Measurements from ENCODE around the gene TPR.
A peak's percentile ranks its signal among the peaks of the same experiment; 100 is the strongest.

Gene TPR

DNA sequence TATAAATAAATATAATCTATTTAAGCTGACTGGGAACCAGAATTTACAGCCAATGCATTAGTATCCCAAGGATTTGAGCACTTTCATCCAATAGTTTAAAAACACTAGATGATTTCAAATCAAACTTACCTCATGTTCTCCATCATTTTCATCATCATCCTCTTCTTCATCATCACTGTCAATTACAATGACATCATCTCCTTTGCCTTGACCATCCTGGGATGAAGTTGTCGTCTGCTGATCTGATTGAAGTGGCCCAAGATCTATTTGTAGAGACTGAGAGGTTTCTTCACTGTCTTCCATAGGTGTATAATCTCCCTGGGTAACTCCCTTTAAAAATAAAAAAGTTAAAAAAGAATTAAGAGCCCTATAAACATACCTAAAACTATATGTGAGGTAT is 47.7 kb downstream of the TPR start:
- DNase-seq (ENCODE audit: low spot score), result no peak

GRCh38 chr1:186326009-186326408 is 49.0 kb downstream of the TPR start:
- DNase-seq (ENCODE audit: low spot score), result no peak

- DNase-seq (ENCODE audit: low spot score), result no peak
Observed at GRCh38 chr1:186325239-186325638, 49.8 kb downstream of the TPR start.

GRCh38 chr1:186323865-186324264 is 51.2 kb downstream of the TPR start:
- no peak for DNase-seq (ENCODE audit: low spot score)

GRCh38 chr1:186315570-186315969 is 59.5 kb downstream of the TPR start:
- DNase-seq (ENCODE audit: low spot score), result no peak

DNA sequence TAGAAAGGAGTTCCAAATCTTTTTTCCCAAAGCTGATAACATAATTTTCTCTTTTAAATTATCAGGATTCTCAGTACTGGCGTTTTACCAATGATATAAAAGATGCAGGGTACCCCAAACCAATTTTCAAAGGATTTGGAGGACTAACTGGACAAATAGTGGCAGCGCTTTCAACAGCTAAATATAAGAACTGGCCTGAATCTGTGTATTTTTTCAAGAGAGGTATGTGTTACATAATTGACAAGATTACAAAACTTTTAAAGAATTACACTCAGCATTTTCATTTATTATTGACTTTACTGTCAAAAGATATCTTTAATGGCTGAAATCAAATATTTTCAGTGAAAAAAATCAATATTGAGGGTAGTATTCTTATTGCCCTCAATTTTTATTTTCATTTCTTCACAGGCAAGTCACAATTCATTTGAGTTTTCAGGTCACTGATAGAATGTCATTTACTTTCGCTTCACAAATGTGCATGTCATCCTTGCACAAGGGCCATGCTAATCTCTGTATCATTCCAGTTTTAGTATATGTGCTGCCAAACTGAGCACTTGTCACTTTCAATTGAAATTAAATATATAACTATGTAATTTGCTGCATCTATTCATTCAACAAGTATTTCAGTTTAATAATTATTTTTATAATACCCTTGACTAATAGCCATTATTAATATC is 63.5 kb downstream of the TPR start:
- DNase-seq (ENCODE audit: low spot score), result no peak

DNA sequence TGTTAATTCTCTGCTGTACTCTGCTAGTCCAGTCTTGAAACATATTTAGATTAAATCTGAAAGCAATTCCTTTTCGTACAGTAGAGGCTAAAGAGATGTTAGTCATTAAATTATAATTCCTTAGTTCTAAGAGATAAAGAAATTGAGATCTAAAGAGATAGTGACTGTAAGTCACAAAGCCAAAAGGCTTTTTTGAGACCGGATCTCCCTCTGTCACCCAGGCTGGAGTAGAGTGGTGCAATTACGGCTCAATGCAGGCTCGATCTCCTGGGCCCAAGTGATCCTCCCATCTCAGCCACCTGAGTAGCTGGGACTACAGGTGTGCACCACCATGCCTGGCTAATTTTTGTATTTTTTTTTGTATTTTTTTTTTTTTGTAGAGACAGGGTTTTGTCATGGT is 64.7 kb downstream of the TPR start:
- no peak for DNase-seq (ENCODE audit: low spot score)

GRCh38 chr1:186308264-186309060 is 66.6 kb downstream of the TPR start:
- DNase-seq (ENCODE audit: low spot score), result no peak

- DNase-seq (ENCODE audit: low spot score), result no peak
Observed at GRCh38 chr1:186307445-186307844, 67.6 kb downstream of the TPR start.

- DNase-seq (ENCODE audit: low spot score), result no peak
Observed at GRCh38 chr1:186306533-186306932, 68.5 kb downstream of the TPR start.

DNA sequence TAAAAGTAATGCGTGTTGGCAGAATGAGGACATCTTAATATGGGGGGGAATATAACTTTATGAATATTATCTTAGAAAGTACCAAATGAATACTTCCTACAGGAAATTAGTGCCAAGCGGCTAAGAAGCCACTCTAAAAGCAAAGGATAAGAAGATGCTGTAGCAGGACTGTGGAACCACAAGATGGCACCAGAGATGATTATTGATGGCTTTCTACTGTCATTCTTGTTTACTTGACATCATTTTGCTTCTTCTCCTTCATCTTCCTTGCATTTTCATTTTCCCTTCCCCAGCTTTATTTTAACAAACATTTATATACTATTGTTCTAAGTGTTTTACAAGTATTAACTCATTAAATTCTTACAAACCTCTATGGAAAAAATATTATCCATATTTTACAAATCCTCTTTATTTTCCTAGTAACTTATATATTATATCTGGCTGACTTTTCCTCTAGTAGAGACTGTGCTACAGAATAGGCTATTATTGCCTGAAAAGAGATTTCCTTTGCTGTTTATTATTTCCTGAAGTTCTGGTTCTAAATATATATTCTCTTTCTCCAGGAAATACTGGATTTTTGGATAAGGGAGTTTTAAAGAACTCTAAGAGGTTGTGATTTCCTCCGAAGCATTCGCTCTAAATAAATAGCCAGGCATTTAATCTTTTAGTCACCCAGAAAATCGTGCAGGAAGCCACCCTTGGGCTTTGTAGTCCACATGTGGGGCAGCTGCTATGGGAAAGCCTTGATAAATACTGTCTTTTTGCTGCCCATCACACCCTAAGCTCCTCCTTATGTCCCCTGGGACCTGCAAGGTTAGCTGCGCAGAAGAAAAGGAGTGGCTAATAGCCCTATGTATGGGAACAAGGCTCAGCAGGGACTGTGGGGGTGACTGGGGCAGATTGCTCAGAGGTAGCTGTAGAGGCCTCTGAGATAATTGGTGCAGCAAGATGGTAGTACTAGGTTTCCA is 69.8 kb downstream of the TPR start:
- peak; percentile 42 for DNase-seq (ENCODE audit: low spot score)

- DNase-seq (ENCODE audit: low spot score), result no peak
Observed at GRCh38 chr1:186303911-186304310, 71.1 kb downstream of the TPR start.

DNA sequence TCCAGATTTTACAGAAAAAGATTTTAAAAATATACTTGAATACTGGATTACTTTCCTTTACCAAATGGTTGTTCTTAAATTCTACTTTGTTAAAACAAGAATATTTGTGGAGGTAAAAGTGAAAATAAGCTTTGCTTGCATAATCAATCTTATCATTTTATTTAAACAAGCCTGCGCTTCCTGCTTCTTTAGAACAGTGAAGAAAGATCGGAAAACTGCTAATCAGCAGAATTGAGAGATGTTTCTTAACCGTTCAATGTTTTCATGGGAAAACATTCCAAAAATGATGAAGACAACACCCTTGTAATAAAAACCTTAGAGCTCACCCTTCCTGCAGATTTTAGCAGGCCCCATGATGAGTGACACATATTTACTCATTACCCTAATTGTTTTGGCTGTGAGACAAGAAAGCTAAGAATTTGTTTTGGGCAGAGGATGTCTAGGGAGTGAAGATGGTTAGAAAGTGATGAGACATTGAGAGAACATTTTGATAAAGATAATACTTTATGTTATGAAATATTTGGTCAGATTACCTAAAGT is 72.6 kb downstream of the TPR start:
- DNase-seq (ENCODE audit: low spot score), result no peak

GRCh38 chr1:186301448-186301847 is 73.6 kb downstream of the TPR start:
- DNase-seq (ENCODE audit: low spot score), result no peak

- DNase-seq (ENCODE audit: low spot score), result no peak
Observed at GRCh38 chr1:186300056-186300455, 75.0 kb downstream of the TPR start.

DNA sequence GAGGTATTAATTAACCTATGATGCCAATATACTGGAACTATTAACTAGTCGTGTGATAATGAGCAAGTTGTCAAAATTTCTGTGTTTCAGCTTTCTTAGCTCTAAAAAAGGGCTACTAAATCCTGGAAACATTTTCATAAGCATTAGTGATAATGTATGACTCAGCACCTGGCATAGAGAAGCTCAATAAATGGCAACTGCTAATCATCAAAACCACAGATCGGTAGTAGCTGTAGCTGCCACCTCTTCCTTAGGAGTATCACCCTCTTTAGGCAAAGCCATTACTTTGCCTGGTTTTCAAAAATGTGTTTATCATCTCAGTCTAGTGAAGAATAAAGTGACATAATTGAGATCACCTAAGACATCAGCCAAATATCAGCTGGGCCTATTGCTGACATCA is 75.5 kb downstream of the TPR start:
- no peak for DNase-seq (ENCODE audit: low spot score)

DNA sequence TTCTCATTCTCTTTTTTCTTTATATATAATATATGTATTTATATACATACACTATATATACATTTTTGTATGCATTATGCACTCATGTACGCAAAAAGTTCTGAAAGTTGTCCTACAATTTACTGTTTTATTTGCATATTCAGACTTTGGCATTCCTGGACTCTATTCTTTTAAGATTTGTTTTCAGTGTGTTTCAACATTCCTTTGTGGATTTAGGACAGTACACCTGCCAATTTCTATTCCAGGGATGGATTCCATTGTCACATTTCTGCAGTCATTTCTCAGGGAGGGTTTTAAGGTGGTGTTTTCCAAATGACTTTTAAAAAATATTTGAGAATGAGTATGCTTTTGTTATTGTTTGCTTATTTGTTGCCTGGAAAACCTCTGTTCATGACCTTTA is 76.2 kb downstream of the TPR start:
- DNase-seq (ENCODE audit: low spot score), result no peak

DNA sequence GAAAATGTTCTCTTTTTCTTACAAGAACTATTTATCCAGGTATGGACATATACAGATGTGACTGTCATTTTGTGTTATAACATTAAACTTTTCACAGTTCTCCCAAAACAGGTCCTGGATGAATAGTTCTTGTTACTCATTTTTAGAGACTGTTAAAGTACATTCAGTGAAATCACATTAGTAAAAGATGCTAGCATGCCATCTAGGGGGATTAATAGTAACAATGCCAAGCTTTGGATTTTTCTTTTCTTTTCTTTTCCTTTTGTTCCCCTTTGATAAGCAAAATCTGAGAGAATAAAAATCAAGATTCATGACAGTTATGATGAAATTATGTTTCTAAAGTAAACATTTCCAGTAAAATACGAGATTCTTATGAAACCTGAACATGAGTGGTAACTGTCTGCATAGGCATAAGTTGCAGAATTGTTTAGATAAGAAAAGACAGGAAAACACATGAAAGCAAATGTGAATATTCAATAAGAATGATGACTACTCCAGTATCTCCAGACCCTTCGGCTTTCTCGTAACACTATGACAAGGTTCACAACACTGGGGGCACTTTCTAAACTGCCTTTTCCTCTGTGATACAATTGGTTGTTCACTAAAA is 77.5 kb downstream of the TPR start:
- no peak for DNase-seq (ENCODE audit: low spot score)

DNA sequence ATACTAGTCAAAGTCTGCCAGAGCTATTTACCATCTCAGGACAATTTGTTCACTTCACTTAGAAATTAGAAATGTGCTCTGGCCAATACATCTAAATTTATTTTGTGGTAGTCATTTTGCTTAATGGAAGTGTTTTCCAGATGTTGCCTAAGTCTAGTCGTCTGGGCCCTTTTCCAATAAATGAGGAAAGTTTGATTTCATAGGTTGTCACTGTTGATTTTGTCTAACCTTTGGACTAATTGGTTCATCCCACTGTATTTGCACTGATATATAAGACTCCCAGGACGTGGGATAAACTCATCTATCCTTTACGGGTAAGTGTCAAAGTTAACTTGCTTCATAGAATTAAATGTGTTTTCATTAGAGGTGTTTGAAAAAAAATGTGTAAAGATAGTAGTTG is 79.1 kb downstream of the TPR start, which contains the start of gene PRG4:
PRG4 (plus strand) TSS at position 300 of the 400 bp plus-strand sequence.
- no peak for DNase-seq (ENCODE audit: low spot score)

DNA sequence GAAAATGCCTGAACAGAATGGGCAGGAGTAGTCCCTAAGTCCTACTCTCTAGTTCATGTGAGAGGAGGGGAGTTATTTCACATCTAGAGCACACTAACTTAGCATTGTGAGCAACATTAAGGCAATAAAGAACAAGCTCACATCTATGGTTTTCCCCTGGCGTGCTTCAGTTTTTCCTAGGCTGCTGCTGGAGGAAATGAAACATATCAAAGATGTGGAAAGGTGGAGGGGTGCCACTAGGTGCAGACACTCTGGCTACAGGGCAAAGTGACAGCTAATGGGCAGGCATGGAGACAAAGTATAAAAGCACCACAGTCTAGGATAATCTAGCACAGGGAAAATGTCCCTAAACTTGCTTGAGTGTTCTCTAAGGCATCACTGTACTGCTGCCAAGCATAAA is 82.2 kb downstream of the TPR start:
- no peak for DNase-seq (ENCODE audit: low spot score)

DNA sequence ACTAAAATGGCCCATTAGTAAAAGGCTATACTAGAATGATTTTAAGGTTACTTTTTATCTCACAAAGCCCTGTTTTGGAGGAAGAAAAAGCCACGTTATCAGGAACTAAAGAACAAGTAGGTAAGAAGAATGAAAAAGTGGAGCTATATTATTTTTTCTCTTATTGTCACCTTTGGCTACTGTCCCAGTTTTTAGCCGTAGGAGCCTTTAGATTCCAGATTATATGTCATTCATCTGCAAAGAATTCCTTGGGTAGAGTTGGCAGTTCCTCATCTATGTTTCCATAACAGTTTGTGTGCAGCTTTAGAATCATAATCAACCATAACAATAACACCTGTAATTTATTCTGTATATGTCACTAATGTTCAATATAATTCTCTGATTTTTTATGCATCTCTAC is 83.8 kb downstream of the TPR start:
- no peak for DNase-seq (ENCODE audit: low spot score)
